ENCODE data around the gene CNIH1. TPM values are rescaled to one million over a fixed set of nuclear protein-coding genes. Genes with fewer than 3 reads are reported as not detected.
"Not testable (repeated sequence)": the region's sequence is repeated elsewhere in the genome, so short reads cannot be mapped to it uniquely, and the experiment has no call there.

CNIH1 gene
- total RNA-seq, 1 experiment from 2014 or later, result 149 TPM

- RAD21 ChIA-PET (ENCODE audit: low non-redundant PET in 1 of 2, low total read pairs in 2 of 2, uncharacterized antibody in 2 of 2, unreplicated experiment in 2 of 2); POLR2A ChIA-PET; CTCF ChIA-PET; H3K9me2 ChIP-seq (ENCODE audit: insufficient read depth); H3K27me3 ChIP-seq (ENCODE audit: insufficient read depth, low read length); H3K36me3 ChIP-seq (ENCODE audit: control insufficient read depth in 1 of 2, insufficient read depth in 2 of 2, low read length in 2 of 2); DNase-seq (ENCODE audit: low read depth, low spot score); H3K79me2 ChIP-seq (ENCODE audit: insufficient read depth, low read length); H3K4me3 ChIP-seq (replicated peaks in 1 of 2; ENCODE audit: low read depth in 1 of 2, low read length in 2 of 2); H3K9ac ChIP-seq (ENCODE audit: low read length); H3K9me3 ChIP-seq (ENCODE audit: control insufficient read depth in 1 of 2, insufficient read depth in 1 of 2, low read depth in 1 of 2, low read length in 2 of 2); H3K4me2 ChIP-seq (ENCODE audit: low read length); H3K4me1 ChIP-seq (ENCODE audit: control insufficient read depth in 1 of 2, insufficient read depth in 2 of 2, low read length in 2 of 2); intact Hi-C loops (cut with micrococcal nuclease); H4K20me1 ChIP-seq (ENCODE audit: insufficient read depth); H3K27ac ChIP-seq (ENCODE audit: low read depth, low read length); ATAC-seq; BruUV-seq (replicated peaks); H2AFZ ChIP-seq (ENCODE audit: low read depth, low read length, poor library complexity, severe bottlenecking): not testable (repeated sequence)
Observed at GRCh38 chr14:54378893-54379292, 62.3 kb downstream of the CNIH1 start.

DNA sequence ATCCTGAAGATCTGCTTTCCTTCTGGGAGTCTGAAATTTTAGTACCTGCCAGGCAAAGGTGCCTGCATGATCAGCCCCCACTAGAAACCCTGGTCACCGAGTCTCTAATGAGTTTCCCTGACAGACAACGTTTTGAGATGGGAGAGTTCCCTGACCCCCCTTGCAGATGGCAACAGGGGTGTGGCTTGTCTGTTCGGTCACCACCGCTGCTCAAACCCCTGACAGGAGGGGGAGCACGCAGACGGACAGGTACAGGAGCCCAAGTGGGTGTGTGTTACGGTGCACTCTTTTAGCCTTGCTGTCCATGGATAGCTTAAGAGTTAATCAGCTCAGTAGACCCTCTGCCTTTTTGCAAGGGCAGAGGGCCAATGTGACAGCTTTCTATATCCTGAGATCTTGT, 63.7 kb downstream of the CNIH1 start:
- ATAC-seq (peak; percentile 62), DNase-seq (ENCODE audit: low read depth, low spot score) (no peak)
- H3K4me1 ChIP-seq (ENCODE audit: control insufficient read depth in 1 of 2, insufficient read depth in 2 of 2, low read length in 2 of 2), result 0 out of 4 replicates have a peak, but pooled peaks cover 0 to 3% of the 10 kb centered on the region in 2 experiments
- TF ChIP-seq SP1 (IDR thresholded peaks at IDR 0.05; ENCODE audit: low read depth) (no peak), ZFX (IDR thresholded peaks at IDR 0.05) (no peak), JUND (IDR thresholded peaks at IDR 0.05) (no peak), SRF (IDR thresholded peaks at IDR 0.05; ENCODE audit: low read depth) (no peak), YY1 (IDR thresholded peaks at IDR 0.05; ENCODE audit: extremely low read depth, insufficient replicate concordance, low read depth, low read length) (no peak), TCF7L2 (IDR thresholded peaks at IDR 0.05; ENCODE audit: borderline replicate concordance, extremely low read depth, insufficient read depth, insufficient read length) (no peak), CBX3 (IDR thresholded peaks at IDR 0.05; ENCODE audit: low read depth) (no peak), CEBPB (IDR thresholded peaks at IDR 0.05; ENCODE audit: low read depth) (no peak), FOSL1 (IDR thresholded peaks at IDR 0.05; ENCODE audit: low read depth) (no peak)
- TF ChIP-seq, protein P1, sequence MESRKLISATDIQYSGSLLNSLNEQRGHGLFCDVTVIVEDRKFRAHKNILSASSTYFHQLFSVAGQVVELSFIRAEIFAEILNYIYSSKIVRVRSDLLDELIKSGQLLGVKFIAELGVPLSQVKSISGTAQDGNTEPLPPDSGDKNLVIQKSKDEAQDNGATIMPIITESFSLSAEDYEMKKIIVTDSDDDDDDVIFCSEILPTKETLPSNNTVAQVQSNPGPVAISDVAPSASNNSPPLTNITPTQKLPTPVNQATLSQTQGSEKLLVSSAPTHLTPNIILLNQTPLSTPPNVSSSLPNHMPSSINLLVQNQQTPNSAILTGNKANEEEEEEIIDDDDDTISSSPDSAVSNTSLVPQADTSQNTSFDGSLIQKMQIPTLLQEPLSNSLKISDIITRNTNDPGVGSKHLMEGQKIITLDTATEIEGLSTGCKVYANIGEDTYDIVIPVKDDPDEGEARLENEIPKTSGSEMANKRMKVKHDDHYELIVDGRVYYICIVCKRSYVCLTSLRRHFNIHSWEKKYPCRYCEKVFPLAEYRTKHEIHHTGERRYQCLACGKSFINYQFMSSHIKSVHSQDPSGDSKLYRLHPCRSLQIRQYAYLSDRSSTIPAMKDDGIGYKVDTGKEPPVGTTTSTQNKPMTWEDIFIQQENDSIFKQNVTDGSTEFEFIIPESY (IDR thresholded peaks at IDR 0.05; ENCODE audit: extremely low read depth, insufficient replicate concordance, low read length), result no peak
- no peak overlapping the region for H3K9ac ChIP-seq (ENCODE audit: low read length)
- CTCF ChIA-PET, result interaction anchor here (1.2 kb wide), 1 partner anchor 11 kb away, joined by 5 read pairs; no protein-coding TSS in a partner anchor
- H3K9me2 ChIP-seq (ENCODE audit: insufficient read depth), result no peaks in the 10 kb centered on the region
- no peaks in the 10 kb centered on the region for H4K20me1 ChIP-seq (ENCODE audit: insufficient read depth)
- RAD21 ChIA-PET (ENCODE audit: low non-redundant PET in 1 of 2, low total read pairs in 2 of 2, uncharacterized antibody in 2 of 2, unreplicated experiment in 2 of 2), result no interaction called here
- no peaks in the 10 kb centered on the region for H3K79me2 ChIP-seq (ENCODE audit: insufficient read depth, low read length)
- POLR2A ChIA-PET, result no interaction called here
- H3K4me3 ChIP-seq (replicated peaks in 1 of 2; ENCODE audit: low read depth in 1 of 2, low read length in 2 of 2), result no peak overlapping the region
- no peaks in the 10 kb centered on the region for H3K36me3 ChIP-seq (ENCODE audit: control insufficient read depth in 1 of 2, insufficient read depth in 2 of 2, low read length in 2 of 2)
- no peaks in the 10 kb centered on the region for H3K27me3 ChIP-seq (ENCODE audit: insufficient read depth, low read length)
- no peak overlapping the region for H2AFZ ChIP-seq (ENCODE audit: low read depth, low read length, poor library complexity, severe bottlenecking)
- no peak overlapping the region for H3K4me2 ChIP-seq (ENCODE audit: low read length)
- no TSS peak for BruUV-seq (replicated peaks)
- no peaks in the 10 kb centered on the region for H3K9me3 ChIP-seq (ENCODE audit: control insufficient read depth in 1 of 2, insufficient read depth in 1 of 2, low read depth in 1 of 2, low read length in 2 of 2)
- intact Hi-C loops (cut with micrococcal nuclease), result no loop called here
- H3K27ac ChIP-seq (ENCODE audit: low read depth, low read length), result no peak overlapping the region
